NCI-H82 treated with DMSO at 0.1 percent for 48 hours (cell line): ENCODE data around the gene FAM200B.

Experiments
- DNase-seq: peaks from one replicate; lab custom pipeline; 2025; ENCODE audit not compliant: unreplicated experiment; lab: John Stamatoyannopoulos, UW

The FAM200B gene

GRCh38 chr4:15695240-15695699, 13.6 kb downstream of the FAM200B start:
- no peak for DNase-seq

DNA sequence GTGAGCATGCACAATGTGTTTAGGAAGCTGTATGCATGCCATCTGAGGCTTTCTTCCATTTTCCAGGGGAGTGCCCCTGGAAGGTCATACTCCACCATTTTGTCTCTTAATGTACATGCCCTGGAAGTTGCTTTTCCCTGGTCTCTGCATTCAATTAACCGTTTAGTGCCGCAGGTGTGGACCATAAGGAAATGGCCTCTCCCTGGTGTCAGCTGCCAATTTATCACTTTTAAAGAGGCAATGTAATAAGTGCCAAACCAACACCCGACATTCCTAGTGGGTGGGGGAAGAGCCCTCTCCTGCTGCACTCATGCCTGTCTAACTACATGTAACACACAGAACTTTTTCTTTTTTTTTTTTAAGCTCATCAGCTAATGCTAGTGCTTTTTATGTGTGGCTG, 14.1 kb downstream of the FAM200B start:
- no peak for DNase-seq

DNA sequence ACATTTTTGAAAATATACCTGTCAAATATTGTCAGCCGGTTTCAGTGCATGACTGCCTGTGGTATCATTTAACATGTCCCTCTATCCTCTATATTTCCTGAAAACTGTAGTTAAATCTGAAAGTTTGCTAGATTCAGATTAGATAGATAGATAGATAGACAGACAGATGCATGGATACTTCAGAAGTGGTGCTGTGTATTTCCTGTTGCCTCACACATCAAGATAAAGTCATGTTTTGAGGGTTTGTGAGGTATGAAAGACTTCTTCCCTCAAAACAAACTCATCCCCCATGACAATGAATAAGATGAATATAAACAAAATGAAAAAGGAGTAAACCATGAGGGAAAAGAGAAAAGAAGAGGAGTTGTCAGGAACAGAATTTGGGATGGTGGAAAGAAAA, 15.2 kb downstream of the FAM200B start:
- no peak for DNase-seq

- DNase-seq = no peak
Observed at GRCh38 chr4:15702941-15703403, 21.3 kb downstream of the FAM200B start, which contains the start of gene BST1. BST1 (plus strand) TSS chr4:15703065; CDS start chr4:15703145, 80 bp downstream.

DNA sequence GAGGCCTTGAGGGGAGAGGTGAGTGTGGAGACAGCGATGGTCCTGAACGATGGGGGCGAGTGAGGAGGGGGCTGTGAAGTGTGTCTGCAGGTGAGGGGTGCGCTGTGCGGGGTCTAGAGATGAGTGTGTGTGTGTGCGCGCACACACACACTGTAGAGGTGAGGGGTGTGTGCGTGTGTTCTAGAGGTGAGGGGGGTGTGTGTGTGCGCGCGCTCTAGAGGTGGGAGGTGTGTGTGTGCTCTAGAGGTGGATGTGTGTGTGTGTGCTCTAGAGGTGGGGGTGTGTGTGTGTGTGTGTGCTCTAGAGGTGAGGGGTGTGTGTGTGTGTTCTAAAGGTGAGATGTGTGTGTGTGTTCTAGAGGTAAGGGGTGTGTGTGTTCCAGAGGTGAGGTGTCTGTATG, 21.8 kb downstream of the FAM200B start:
- DNase-seq = no peak

GRCh38 chr4:15704129-15704528, 22.5 kb downstream of the FAM200B start:
- no peak for DNase-seq

DNA sequence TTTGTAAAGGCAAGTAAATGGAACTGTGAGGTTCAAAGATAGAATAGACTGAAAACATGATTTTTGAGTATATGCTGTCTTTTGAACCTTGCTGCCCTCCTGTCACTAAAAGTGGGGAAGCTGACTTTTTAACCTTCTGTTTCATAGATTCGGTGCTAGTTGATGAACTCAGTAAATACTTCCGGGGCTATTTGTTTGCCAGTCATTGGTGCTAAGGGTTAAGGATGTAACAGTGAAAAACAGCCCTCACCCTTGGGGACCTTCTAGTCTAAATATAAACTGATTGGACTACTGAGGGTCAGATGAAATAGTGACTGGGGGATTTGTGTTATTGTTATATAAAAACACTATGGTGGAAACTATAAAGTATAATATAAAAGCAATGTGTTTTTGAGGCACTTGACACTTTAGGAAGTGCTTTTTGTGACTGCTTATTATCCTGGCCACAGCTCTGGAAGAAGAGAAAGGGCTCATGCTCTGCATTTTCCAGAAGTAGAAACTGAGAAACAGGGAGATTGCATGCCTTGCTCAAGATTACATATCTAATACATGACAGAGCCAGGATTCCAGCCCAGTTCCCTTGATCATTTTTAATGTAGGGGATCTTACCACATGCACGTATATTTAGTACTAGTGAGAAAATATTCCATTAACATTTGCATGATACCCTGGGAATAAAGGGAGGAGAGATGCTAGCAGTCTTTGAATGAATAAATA, 25.2 kb downstream of the FAM200B start:
- no peak for DNase-seq

- DNase-seq = no peak
Observed at GRCh38 chr4:15707363-15707715, 25.7 kb downstream of the FAM200B start.

DNA sequence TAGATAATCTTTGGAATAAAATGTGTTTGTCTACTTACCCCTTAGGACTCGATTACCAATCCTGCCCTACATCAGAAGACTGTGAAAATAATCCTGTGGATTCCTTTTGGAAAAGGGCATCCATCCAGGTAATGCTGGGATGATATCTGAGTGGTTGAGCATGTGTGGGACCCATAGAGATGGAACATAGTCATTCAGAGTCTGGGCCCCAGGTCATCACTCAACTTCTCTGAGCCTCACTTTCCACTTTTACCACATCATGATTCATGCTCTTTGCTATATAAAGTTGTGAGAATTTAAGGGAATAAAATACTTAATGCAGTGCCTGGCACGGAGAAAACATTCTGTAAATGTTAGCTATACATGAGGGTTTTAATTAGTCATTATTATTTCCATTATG, 30.1 kb downstream of the FAM200B start:
- no peak for DNase-seq

GRCh38 chr4:15712214-15712613, 30.6 kb downstream of the FAM200B start:
- DNase-seq = no peak

GRCh38 chr4:15714141-15714540, 32.5 kb downstream of the FAM200B start:
- DNase-seq = no peak

- DNase-seq = no peak
Observed at GRCh38 chr4:15714646-15715435, 33.2 kb downstream of the FAM200B start.

DNA sequence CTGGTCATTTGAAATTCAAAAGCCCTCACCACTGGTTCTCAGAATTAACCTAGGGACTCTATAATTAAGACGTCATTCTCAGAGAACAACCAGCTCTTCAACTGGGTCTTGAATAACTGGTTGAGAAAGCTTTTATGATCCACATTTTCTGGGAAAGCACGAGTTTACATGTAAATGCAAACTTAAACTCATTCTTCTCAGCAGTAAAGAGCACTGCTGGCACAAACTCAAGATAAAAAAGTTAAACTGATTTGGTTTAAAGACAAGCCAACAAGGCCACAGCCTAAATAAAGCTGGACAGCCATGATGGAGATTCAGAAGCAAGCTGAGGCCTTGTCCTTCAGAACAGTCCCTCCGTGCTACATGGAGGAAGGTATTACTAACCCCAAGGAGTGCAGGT, 34.5 kb downstream of the FAM200B start:
- DNase-seq = no peak

DNA sequence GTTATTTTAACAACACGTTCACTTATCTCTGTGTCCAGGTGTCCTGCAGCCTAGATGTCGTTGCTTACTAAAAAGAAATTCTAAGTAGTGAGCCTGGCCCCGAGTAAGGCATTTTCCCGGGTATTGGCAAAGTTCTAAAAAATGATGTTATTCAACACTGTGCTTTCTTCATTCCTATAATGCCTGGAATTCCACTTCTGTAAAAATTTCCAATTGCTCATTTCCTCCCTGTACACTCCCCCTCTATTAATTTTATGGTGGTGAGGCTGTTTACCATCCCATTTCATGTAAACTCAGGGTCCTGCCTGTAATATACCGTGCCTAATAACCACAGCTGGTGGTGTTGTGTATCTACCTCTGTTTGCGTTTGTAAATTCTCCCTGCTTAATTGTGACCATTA, 35.5 kb downstream of the FAM200B start:
- no peak for DNase-seq

- DNase-seq = no peak
Observed at GRCh38 chr4:15717657-15718416, 36.2 kb downstream of the FAM200B start.

DNA sequence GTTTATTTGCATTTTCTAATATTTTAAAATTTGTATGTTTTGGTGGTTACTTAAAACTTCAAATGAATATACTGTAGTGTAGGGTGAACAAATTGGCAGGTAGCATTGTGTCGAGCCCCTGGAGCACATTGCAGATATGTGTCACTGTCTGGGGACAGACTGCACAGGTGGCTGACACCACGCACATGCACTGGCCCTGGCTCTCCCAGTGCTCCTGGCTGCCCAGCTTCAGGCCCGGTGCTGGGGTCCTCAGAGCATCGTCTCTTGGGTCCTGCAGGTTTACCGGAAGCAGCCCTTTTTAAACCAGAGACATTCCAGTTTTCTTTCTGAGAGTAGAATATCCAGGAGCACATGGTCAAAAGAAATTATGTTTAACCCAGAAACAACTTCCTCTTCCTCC, 36.8 kb downstream of the FAM200B start:
- DNase-seq = no peak

DNA sequence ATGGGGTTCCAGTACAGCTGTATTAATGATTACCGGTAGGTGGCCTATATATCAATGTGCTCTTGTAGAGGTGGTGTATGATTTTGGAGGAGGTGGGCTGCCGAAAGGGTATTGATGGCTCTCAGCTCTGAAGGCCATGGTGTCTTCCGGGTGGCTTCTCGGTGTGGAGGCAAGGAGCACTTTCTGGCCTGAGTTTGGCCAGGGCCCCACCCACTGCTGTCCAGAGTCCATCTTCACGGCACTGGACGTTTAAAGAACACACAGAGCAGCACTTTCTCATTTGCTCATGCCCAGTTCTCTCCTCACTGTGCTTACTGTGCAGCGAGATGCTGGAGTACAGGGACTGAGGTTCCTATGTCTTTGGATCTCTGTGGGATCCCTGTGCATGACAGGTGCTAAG, 37.3 kb downstream of the FAM200B start:
- no peak for DNase-seq

DNA sequence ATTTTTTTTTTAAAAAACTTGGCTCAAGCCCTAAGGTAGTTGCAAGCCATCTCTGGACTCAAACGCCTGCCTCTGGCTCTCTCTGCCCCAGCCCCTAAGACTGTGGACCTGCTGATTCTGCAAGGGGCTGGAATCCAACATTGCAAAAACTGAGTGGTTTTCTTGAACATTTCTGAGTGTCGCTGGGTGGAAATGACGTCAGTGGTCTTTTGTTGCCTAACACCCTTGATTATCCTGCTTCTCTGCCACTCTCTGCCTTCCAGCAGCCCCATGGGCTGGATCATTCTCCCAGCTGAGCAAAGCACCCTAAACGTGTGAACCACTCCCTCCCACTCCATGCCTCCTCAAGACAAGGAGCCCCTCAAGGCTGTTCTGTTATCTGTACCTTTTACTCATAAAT, 37.9 kb downstream of the FAM200B start:
- DNase-seq = no peak

- no peak for DNase-seq
Observed at GRCh38 chr4:15720851-15721250, 39.2 kb downstream of the FAM200B start.

DNA sequence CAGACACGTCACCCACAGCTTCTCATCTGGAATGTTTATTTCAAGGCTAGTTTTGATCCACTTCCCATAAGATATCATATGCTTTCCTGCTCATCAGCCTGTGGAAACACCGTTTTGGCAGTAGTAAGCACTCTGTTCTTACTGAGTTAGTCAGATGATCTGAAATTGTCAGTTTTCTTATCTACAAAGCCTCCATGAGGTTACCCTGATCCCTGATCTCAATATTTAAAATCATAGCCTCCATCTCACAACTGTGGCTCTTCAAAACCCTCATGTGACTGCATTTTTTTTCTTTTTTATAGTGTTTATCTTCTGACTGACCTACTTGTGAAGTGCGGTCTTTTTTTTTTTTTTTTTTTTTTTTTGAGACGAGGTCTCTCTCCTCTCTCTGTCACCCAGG, 44.0 kb downstream of the FAM200B start:
- DNase-seq = no peak

DNA sequence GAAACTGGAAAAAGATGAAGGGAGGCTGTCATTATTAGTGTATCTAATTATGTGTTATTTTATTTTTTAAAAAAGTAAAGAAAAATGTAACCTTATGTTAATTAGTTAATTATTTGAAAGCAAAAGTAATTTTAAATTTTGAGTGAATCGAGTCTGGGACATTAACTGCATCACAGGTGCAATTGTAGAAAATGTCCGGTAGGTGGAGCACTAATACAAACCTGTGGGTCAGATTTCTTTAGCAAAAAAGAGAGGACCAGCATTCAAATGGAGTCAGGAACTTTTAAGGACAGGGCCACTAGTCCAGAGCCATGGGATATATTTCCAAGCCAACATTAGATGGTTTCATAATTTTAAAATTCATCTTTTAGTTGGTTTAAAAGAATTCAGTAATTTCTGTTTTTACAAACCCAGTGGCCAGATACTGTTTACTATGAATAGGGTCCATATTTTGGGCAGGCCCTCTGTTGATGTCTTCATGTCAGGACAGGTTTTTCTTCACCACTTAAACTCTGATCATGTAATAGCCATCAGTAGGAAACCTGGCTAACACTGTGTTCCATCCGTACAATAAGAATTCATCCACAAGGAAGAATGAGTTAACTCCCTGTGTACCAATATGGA, 48.4 kb downstream of the FAM200B start:
- peak; percentile 21 for DNase-seq
